ENCODE data around the gene GHR.

GRCh38 chr5:42572313-42572712 lies 149.1 kb downstream of the GHR start:
- TF ChIP-seq POLR2A (IDR thresholded peaks at IDR 0.05), result no peak
- no peak for TF ChIP-seq CTCF (IDR thresholded peaks at IDR 0.05)
